ENCODE measurements around the gene NAT10.

DNA sequence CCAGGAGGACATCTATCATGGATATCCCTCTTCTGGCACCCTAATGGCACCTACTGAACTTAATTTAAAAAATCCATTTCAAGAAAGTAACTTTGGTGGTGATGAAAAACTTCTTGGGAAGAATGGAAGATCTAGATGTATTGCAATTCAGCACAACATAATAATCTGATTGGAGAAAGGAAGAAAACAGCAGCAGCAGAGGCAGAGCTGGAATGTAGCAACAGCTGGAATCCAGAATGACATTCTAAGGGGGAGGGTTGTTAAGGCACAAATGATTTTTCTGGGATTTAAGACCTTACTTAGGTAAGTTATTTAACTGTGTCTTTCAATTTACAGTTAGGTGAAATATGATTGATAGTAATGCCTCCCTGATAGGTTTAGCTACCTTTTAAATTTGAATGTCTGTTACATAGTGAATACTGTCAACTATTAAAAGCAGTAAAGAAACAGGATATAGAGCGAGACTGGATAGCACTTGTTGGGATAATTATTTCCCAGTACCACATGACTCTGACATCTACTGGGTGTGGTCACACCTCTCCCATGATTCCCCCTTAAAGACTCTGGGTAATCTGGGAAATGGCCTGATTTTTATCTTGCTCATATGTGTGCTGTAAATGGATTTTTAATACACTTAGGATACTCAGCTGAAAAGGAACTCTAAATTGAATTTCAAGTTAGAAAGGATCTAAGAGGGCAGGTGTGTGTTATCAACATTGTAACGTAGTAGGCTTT lies 42.2 kb upstream of the NAT10 start:
- TF ChIP-seq, protein P1, sequence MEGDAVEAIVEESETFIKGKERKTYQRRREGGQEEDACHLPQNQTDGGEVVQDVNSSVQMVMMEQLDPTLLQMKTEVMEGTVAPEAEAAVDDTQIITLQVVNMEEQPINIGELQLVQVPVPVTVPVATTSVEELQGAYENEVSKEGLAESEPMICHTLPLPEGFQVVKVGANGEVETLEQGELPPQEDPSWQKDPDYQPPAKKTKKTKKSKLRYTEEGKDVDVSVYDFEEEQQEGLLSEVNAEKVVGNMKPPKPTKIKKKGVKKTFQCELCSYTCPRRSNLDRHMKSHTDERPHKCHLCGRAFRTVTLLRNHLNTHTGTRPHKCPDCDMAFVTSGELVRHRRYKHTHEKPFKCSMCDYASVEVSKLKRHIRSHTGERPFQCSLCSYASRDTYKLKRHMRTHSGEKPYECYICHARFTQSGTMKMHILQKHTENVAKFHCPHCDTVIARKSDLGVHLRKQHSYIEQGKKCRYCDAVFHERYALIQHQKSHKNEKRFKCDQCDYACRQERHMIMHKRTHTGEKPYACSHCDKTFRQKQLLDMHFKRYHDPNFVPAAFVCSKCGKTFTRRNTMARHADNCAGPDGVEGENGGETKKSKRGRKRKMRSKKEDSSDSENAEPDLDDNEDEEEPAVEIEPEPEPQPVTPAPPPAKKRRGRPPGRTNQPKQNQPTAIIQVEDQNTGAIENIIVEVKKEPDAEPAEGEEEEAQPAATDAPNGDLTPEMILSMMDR (IDR thresholded peaks at IDR 0.05): no peak
- no peak for TF ChIP-seq POLR2A (IDR thresholded peaks at IDR 0.05)
